Measurements from ENCODE around the gene HSFX4. TPM values are rescaled to one million over a fixed set of nuclear protein-coding genes. Genes with fewer than 3 reads are reported as not detected.

The HSFX4 gene
- total and polyA plus RNA-seq, 9 of the 15 experiments (the other 6 are each of a cell fraction or from before 2014, with no cell fraction given): 0.10 to 0.24 (median 0.14) TPM; not detected in 6

DNA sequence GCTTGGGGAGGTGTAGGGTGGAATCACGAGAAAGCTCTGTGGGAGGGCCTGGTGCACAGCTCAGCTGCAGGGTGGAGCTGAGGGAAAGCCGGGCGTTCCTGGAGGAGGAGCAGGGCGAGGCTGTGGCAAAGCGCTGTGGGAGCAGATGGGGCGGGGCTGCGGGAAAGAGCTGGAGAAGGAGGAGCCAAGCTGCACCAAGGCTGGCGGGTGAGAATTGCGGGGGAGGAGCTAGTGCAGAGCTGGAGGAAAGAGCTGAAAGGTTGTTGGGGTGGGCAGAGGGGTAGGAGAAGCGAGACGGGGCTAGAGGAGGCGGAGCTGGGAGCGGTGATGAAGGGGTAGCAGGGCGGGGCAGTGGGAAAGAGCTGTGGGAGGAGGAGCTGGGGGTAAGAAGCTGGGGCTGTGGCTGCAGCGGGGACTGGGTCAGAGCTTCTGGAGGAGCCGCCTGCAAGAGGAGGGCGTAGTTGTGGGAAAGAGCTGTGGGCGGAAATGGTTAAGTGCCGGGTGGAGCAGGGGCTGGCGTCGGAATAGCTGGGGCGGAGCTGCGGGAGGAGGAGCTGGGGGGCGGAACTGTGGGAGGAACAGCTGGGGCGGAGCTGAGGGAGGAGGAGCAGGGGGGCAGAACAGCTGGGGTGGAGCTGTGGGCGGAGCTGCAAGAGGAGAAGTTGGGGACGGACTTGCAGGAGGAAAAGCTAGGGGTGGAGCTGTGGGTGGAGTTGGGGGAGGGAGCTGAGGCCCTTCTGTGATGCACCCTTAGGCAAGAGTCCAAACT, 10.7 kb downstream of the HSFX4 start (continued):
- TF ChIP-seq, protein P1, sequence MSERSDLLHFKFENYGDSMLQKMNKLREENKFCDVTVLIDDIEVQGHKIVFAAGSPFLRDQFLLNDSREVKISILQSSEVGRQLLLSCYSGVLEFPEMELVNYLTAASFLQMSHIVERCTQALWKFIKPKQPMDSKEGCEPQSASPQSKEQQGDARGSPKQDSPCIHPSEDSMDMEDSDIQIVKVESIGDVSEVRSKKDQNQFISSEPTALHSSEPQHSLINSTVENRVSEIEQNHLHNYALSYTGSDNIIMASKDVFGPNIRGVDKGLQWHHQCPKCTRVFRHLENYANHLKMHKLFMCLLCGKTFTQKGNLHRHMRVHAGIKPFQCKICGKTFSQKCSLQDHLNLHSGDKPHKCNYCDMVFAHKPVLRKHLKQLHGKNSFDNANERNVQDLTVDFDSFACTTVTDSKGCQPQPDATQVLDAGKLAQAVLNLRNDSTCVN (CRISPR knock-in tag; IDR thresholded peaks at IDR 0.05): peak; percentile 83
- TF ChIP-seq CEBPG (CRISPR knock-in tag; IDR thresholded peaks at IDR 0.05): no peak
- no peak for TF ChIP-seq CEBPG (tag; conservative IDR thresholded peaks at IDR 0.05 in 1 of 2, IDR thresholded peaks at IDR 0.05 in 1 of 2)
- no peak for TF ChIP-seq CHD4 (IDR thresholded peaks at IDR 0.05; ENCODE audit: insufficient read depth, insufficient replicate concordance, low read depth, low read length, poor library complexity, severe bottlenecking)
- no peak for TF ChIP-seq ILK (tag; IDR thresholded peaks at IDR 0.05; ENCODE audit: borderline replicate concordance, low read depth)
- TF ChIP-seq ZFP36 (IDR thresholded peaks at IDR 0.05; ENCODE audit: low read depth, low read length, partially characterized antibody): no peak
- TF ChIP-seq NR2C1 (IDR thresholded peaks at IDR 0.05): no peak
- no peak for TF ChIP-seq NR2C1 (tag; IDR thresholded peaks at IDR 0.05)
- TF ChIP-seq HNRNPUL1 (IDR thresholded peaks at IDR 0.05; ENCODE audit: low read length): no peak
- TF ChIP-seq ZNF274 (IDR thresholded peaks at IDR 0.05; ENCODE audit: borderline replicate concordance, low read depth, low read length): no peak
- TF ChIP-seq, protein P2, sequence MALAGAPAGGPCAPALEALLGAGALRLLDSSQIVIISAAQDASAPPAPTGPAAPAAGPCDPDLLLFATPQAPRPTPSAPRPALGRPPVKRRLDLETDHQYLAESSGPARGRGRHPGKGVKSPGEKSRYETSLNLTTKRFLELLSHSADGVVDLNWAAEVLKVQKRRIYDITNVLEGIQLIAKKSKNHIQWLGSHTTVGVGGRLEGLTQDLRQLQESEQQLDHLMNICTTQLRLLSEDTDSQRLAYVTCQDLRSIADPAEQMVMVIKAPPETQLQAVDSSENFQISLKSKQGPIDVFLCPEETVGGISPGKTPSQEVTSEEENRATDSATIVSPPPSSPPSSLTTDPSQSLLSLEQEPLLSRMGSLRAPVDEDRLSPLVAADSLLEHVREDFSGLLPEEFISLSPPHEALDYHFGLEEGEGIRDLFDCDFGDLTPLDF (CRISPR knock-in tag; IDR thresholded peaks at IDR 0.05): no peak
- TF ChIP-seq ZNF263 (CRISPR knock-in tag; IDR thresholded peaks at IDR 0.05; ENCODE audit: borderline replicate concordance): peak; percentile 92
- TF ChIP-seq, protein P3, sequence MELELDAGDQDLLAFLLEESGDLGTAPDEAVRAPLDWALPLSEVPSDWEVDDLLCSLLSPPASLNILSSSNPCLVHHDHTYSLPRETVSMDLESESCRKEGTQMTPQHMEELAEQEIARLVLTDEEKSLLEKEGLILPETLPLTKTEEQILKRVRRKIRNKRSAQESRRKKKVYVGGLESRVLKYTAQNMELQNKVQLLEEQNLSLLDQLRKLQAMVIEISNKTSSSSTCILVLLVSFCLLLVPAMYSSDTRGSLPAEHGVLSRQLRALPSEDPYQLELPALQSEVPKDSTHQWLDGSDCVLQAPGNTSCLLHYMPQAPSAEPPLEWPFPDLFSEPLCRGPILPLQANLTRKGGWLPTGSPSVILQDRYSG (tag; conservative IDR thresholded peaks at IDR 0.05; ENCODE audit: low read depth): no peak
- TF ChIP-seq, protein P4, sequence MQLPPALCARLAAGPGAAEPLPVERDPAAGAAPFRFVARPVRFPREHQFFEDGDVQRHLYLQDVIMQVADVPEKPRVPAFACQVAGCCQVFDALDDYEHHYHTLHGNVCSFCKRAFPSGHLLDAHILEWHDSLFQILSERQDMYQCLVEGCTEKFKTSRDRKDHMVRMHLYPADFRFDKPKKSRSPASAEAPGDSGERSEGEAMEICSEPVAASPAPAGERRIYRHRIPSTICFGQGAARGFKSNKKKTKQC (CRISPR knock-in tag; IDR thresholded peaks at IDR 0.05): no peak
- TF ChIP-seq SMAD1 (IDR thresholded peaks at IDR 0.05; ENCODE audit: low read depth, low read length, partially characterized antibody): no peak
- no peak for TF ChIP-seq NFATC3 (IDR thresholded peaks at IDR 0.05)
- TF ChIP-seq ZNF444 (CRISPR knock-in tag; IDR thresholded peaks at IDR 0.05): no peak
- TF ChIP-seq CREBBP (IDR thresholded peaks at IDR 0.05; ENCODE audit: low read depth, low read length): no peak
- TF ChIP-seq, protein P5, sequence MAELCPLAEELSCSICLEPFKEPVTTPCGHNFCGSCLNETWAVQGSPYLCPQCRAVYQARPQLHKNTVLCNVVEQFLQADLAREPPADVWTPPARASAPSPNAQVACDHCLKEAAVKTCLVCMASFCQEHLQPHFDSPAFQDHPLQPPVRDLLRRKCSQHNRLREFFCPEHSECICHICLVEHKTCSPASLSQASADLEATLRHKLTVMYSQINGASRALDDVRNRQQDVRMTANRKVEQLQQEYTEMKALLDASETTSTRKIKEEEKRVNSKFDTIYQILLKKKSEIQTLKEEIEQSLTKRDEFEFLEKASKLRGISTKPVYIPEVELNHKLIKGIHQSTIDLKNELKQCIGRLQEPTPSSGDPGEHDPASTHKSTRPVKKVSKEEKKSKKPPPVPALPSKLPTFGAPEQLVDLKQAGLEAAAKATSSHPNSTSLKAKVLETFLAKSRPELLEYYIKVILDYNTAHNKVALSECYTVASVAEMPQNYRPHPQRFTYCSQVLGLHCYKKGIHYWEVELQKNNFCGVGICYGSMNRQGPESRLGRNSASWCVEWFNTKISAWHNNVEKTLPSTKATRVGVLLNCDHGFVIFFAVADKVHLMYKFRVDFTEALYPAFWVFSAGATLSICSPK (IDR thresholded peaks at IDR 0.05; ENCODE audit: borderline replicate concordance): peak; percentile 26; the same call in 1 of the 2 replicates
- peak; percentile 64; the same call in 1 of the 2 replicates for TF ChIP-seq SMARCE1 (IDR thresholded peaks at IDR 0.05)
- TF ChIP-seq CBX1 (IDR thresholded peaks at IDR 0.05; ENCODE audit: low read depth): no peak
- no peak for TF ChIP-seq MTA2 (IDR thresholded peaks at IDR 0.05; ENCODE audit: low read depth)
- no peak for TF ChIP-seq HDAC3 (IDR thresholded peaks at IDR 0.05; ENCODE audit: borderline replicate concordance, partially characterized antibody)

All from K562 (cell line).